Fibroblast of skin of abdomen (primary cell): ENCODE data around the gene GAA.

Experiments used
- DNase-seq: peaks from one replicate; pipeline ENCODE4 v3.0.0-alpha.2; 2013

The GAA gene

GRCh38 chr17:80117491-80118401 lies 16.4 kb downstream of the GAA start:
- no peak for DNase-seq

DNA sequence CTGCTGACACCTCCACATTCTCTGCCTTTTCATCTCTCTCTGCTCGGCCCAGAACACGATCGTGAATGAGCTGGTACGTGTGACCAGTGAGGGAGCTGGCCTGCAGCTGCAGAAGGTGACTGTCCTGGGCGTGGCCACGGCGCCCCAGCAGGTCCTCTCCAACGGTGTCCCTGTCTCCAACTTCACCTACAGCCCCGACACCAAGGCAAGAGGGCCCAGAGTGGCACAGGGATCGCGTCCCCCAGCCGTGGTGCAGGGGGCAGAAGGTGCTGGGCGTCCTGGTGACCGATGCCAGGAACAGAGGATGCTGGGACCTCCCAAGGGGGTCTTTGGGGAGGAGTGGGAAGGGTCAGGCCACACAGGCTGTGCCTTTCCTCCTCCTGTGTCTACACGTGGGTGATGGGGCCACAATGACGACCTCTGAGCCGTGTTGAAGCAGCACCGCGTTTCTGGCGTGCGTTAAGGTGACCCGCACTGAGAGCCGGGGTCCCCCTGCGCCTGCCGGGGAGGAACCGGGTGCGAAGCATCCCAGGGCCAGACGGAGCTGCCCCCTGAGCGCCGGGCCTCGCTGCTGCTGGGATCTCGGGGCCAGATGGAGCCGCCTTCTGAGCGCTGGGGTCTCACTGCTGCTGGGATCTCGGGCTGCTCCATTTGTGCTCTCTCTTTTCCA lies 17.4 kb downstream of the GAA start:
- DNase-seq, result no peak

DNA sequence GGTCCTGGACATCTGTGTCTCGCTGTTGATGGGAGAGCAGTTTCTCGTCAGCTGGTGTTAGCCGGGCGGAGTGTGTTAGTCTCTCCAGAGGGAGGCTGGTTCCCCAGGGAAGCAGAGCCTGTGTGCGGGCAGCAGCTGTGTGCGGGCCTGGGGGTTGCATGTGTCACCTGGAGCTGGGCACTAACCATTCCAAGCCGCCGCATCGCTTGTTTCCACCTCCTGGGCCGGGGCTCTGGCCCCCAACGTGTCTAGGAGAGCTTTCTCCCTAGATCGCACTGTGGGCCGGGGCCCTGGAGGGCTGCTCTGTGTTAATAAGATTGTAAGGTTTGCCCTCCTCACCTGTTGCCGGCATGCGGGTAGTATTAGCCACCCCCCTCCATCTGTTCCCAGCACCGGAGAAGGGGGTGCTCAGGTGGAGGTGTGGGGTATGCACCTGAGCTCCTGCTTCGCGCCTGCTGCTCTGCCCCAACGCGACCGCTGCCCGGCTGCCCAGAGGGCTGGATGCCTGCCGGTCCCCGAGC lies 17.9 kb downstream of the GAA start:
- DNase-seq, result no peak

DNA sequence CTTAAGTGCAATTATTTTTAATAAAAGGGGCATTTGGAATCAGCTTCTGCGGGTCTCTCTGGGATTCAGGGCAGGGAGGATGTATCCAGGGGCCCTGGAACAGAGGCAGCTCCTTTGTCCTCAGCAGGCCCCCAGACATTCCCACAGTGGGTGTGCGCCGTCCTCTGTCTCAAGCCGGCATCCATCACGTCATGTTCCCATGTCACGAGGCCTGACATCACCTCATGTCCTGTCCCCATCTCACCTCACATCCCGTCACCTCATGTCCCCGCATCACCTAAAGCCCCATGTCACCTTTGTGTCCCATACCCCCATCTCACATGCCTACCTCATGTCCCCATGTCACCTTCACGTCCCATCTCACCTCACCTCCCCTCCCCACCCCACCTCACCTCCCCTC lies 18.5 kb downstream of the GAA start:
- no peak for DNase-seq

DNA sequence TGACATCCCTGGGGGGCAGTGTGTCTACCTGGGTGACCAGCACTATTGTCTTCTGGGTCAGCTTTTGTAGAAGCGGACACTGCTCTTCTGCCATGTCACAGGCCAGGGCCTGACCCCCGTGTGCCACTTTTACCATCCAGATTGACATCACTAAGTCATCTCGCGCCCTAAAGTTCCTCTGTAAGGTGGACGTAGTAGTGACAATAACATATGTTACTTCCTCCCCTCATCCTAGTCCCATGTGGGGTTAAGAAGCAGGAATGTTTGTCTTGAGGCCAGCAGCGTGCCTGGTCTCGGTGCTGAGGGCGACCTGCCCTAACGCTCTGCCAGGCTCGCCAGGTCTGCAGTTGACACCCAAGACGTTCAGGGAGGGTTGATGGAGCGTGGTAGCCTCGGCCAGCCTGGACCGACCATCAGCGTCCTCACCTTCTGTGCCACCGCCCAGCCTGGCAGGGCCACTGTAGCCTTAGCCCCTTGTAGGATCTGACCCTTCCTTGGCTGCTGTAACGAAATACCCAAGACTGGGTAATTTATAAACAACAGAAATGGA lies 20.7 kb downstream of the GAA start:
- DNase-seq, result no peak

GRCh38 chr17:80122926-80123505 lies 21.6 kb downstream of the GAA start:
- DNase-seq, result no peak

DNA sequence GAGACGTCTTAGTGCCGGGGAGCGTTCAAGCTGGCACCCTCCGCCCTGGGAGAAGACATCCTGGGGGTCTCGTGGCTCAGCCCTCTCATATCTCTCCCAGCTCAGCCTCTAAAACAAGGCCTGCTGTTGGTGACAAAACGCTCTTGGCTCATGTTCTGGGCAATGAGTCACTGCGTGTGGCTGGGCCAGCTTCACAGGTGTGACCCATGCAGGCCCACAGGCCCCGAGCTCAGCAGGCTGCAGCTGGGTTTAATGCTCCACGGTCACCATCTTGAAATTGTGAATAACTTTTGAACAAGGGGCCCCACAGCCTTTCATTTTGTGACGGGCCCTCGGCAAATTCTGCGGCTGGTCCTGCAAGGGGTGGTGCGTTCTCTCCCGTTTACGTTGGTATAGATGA lies 22.4 kb downstream of the GAA start:
- DNase-seq, result peak; percentile 30

GRCh38 chr17:80124351-80124981 lies 23.1 kb downstream of the GAA start:
- peak; percentile 37 for DNase-seq

DNA sequence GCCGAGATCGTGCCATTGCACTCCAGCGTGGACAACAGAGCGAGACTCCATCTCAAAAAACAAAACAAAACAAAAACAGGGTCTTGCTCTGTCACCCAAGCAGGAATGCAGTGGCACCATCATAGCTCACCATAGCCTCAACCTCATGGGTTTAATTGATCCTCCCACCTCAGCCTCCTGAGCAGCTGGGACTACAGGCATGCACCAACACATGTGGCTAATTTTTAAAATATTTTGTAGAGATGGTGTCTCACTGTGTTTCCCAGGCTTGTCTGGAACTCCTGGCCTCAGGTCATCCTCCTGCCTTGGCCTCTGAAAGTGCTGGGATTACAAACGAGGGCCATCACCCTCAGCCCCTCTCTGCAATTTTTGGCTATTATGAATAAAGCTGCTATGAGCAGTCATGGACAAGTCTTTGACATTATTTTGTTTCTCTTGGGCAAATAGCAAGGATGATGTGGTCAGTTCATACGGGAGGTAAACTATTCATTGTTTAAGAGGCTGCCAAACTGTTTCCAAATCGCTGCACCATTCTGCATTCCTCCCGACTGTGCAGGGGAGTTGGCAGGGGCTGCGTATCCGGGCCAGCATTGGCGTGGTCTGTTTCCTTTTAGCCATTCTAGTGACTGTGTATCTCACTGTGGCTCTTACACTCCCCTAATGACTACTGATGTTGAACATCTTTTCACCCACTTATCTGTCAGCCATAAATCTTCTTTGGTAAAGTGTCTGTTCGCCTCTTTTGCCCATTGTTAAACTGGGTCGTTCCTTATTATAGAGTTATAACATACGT lies 24.5 kb downstream of the GAA start:
- DNase-seq, result peak; percentile 72

- no peak for DNase-seq
Observed at GRCh38 chr17:80126449-80126715, 25.0 kb downstream of the GAA start.

DNA sequence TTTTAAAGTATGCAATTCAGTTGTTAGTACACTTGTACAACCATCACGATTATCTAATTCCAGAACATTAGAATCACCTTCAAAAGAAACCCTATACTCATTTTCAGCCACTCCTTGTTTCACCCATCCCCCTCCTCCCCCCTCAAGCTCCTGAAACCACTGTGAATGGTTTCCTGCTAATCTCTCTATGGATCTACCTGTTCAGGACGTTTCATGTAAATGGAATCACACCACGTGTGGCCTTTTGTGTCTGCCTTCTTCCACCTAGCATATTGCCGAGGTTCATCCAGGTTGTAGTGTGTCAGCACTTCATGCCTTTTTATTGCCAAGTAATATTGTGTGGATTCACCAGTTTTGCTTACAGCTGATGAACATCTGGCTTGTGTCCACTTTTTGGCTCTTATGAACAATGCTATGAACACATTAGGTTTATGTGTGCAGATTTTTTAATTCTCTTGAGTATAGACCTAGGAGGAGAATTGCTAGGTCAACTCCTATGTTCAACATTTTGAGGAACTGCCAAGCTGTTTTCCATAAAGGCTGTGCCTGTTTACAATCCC lies 27.7 kb downstream of the GAA start:
- no peak for DNase-seq

GRCh38 chr17:80130992-80131391 lies 29.6 kb downstream of the GAA start:
- DNase-seq, result no peak

DNA sequence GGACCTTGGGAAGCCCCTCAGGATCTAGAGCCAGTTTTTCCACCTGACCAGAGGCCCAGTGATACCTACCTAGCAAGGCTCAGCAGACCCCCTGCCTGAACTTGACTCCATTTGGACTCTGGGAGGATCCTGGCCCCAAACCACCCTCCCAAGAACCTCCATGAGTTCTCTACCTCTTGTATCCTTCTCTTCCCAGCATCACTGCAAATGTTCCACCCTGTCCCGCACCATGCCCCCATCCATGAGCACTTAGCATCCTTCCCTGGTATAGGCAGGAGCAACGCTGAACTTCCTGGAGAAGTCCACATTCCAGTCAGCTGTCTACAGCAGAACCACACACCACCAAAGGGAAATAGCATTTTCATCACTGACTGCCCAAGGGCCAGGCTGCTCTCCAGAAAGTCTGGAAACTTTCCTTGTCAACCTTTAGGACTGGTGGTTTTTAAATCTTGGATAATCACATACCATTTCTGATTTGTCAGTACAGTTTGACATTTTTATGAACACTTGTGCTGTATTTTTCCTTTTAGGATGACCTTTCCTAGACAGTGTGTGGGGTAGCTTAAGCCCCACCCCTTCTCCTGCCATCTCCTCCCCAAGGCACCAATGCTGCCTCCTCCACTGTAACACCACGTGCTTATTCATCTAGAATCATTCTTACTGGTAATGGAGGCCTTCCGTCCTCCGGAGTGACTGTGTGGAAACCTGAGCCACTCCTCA lies 31.7 kb downstream of the GAA start:
- DNase-seq, result no peak

GRCh38 chr17:80133626-80133970 lies 32.2 kb downstream of the GAA start:
- no peak for DNase-seq

DNA sequence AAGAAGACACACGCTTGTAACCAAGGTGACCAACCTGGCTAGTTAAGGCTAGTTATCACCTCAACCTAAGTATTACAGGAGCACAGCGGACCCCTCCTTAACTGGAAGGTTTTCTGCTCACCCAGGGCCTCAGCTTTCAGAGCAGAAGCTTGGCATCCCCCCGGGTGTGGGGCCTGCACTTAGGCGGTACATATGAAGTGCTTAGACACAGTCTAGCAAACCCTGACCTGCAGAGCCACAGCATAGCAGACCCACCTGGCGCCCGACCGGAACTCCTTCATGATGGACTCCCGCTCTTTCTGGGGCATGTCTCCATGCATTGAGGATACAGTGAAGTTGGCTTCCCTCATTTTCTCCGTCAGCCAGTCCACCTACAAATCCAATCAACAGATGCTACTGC lies 35.8 kb downstream of the GAA start:
- DNase-seq, result no peak

GRCh38 chr17:80138856-80139426 lies 37.6 kb downstream of the GAA start:
- no peak for DNase-seq

- DNase-seq, result no peak
Observed at GRCh38 chr17:80141463-80142165, 40.2 kb downstream of the GAA start.

DNA sequence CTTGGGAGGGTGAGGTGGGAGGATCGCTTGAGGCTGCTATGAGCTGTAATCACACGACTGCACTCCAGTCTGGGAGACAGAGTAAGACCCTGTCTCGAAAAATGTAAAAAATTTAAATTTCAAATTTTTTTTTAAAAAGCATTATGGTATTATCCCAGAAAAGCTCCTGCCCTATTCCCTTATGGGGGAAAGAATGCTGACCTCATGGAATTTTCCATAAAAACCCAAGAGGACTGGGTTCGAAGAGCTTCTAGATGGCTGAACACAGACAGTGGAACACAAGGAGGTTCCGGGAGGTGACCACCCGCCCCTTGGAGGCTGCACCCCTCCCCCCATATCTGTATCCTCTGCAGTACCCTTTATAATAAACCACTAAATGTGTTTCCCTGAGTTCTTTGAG lies 41.5 kb downstream of the GAA start:
- DNase-seq, result no peak

GRCh38 chr17:80145076-80146075 lies 44.0 kb downstream of the GAA start:
- no peak for DNase-seq
